Umbilical cord (tissue), 2 donors: ENCODE measurements around the gene LTBP2. TPM values are rescaled to one million over a fixed set of nuclear protein-coding genes. Genes with fewer than 3 reads are reported as not detected.

Experiments used
- DNase-seq: peaks from one replicate; pipeline ENCODE4 v3.0.0-alpha.2; 2015; ENCODE audit warnings: low spot score
- total RNA-seq: library from RNA; depleted of rRNA; stranded (reverse); fragments of >200 nt; gene quantifications from one replicate; pipeline ENCODE4 v1.2.3, GENCODE V29; 2014; ENCODE audit warnings: low replicate concordance; ENCODE audit not compliant: insufficient read depth

Gene LTBP2
- total RNA-seq, 1 donor from 2014 or later, result 103 TPM

DNA sequence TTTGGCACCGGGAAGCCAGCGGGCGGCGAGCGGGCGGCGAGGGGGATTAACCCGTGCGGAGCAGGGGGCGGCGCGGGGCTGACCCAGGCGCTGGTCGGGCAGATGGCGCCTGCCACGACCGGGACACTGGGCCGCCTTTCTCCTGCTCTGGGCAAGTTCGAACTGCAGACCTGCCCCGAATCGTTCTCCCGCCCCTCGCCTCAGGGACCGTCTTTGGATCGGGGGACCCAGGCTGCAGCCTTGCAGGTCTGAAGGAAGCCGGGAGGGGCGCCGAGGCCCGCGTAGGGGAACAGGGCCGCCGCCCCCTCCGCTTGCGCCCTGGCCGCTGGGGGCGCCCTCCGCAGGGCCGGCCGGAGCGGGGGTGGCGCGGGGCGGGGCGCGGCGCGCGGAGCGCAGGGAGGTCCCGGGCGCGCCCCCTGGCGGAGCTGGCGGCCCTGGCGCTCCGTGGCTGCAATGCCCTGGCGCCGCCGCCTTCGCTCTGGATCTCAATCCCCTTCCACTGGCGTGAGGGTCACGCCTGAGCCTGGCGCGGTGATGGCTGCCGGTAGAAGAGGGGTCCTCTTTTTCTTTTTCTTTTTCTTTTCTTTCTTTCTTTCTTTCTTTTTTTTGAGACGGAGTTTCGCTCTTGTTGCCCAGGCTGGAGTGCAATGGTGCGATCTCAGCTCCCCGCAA, 449 bp upstream of the LTBP2 start:
- DNase-seq, result peak; percentile 70

DNA sequence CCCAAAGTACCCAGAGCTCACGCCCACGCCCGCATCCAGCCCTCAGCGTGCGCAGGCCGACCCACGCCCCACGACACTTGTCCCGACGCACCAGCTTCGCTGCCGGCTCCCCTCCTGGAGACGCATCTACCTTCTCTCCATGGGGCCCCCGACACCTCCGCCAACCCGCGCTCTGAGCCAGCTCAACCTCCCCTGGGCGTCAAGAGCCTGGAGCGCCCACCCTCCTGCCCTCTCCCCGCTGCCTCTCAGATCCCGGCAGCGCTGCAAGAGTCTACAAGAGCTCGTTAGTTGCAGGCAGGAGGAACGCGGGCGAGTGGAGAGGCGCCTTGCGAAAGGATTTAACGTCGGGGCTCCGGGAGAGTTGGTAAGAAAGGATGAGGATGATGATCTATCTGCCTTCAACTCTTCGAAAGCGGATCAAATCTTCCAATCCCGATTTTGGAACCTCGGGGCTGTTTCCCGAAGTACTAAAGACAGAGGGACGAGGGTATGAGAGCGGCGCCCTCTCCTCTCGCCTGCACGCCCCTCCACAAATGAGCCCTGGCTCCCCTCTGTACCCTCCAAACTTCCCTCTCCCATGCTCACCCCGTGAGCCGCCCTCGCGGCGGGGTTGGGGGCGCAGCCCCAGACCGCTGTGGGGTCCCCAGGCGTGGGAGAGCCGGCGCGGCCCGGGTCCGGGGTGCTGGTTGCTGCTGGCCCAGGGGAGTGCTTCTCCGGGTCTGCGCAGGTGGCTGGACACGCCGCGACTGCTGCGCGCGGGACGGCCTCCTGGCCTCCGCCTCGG, 979 bp downstream of the LTBP2 start:
- peak; percentile 20 for DNase-seq

- no peak for DNase-seq
These were observed 1.7 kb downstream of the LTBP2 start for GRCh38 chr14:74610199-74610865.

GRCh38 chr14:74609721-74610120, 2.3 kb downstream of the LTBP2 start:
- no peak for DNase-seq

- peak; percentile 83 for DNase-seq
These were observed 3.0 kb downstream of the LTBP2 start for GRCh38 chr14:74608959-74609611.

DNA sequence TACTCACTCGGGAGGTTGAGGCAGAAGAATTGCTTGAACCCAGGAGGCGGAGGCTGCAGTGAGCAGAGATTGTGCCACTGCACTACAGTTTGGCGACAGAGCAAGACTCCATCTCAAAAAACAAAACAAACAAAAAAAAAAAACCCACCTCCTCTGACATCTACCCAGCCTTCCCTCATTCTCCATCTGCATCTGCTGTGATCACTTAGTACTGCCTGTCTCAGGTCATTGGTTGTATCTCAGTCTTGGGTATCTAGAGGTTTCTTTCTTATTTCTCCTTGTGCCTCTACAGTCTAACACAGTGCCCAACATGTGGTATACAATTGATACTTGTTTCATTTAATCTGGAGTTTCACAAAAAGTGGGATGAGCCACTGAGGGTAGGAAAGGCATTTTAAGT, 5.3 kb downstream of the LTBP2 start:
- no peak for DNase-seq

GRCh38 chr14:74605531-74606223, 6.4 kb downstream of the LTBP2 start:
- DNase-seq, result no peak

- no peak for DNase-seq
These were observed 7.1 kb downstream of the LTBP2 start for GRCh38 chr14:74604911-74605310.

DNA sequence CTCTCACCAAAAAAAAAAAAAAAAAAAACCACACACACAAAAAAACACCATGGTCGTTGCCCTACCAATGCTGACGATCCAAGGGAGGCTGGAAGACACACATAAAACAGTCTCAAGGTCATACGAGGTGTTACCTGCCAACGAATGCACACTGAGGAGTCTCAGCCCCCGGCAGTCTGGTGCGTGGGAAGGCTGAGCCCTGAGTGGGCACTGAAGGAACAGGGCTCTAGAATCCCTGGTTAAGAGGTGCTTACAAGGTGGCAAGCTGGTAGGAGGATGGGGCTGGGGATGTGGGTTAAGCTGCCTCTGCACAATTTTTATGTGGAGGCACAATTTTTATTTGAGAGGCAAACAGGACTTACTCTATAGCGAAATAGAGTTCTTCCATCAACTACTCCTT, 7.9 kb downstream of the LTBP2 start:
- no peak for DNase-seq

GRCh38 chr14:74601982-74602381, 10.1 kb downstream of the LTBP2 start:
- no peak for DNase-seq

DNA sequence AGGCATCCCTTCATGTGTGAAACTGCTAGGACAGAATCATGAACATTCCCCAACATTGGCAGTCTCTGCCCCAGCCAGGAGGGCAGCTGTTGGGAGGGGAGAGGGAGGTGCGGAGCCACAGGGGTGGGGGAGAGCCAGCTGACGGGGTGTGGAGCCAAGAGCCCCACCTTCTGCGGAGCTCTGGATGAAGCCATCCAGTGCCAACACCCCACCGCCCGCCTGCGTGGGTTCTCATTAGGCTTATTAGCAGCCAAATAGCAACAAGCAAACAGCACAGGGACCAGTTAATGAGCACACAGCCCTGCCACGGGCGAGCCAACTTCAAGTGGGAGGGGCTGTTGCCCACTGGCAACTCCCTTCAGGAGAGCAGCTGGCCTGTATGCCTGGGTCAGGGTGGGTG, 12.1 kb downstream of the LTBP2 start:
- no peak for DNase-seq

GRCh38 chr14:74599321-74599761, 12.7 kb downstream of the LTBP2 start:
- DNase-seq, result peak; percentile 91

GRCh38 chr14:74596741-74597450, 15.1 kb downstream of the LTBP2 start:
- peak; percentile 80 for DNase-seq

- DNase-seq, result peak; percentile 81
These were observed 16.9 kb downstream of the LTBP2 start for GRCh38 chr14:74595006-74595735.

DNA sequence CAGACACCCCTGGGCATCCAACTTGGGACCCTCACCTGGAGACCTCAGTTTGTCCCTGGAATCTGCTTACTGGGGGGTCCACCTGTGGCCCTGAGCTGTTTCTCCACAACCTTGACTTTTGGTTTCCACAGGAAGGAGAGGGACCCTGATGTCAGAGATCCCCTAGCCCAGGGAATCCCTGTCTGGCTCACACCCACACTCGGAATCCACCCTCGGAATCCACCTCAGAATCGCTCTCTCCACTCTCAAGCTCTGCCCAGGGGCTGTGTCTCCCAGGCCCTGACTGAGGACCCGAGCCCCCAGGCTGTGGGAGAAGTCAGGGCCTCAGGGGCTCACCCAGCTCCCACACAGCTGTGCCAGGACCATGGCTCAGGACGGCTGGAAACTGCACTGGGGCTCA, 17.4 kb downstream of the LTBP2 start:
- DNase-seq, result no peak

DNA sequence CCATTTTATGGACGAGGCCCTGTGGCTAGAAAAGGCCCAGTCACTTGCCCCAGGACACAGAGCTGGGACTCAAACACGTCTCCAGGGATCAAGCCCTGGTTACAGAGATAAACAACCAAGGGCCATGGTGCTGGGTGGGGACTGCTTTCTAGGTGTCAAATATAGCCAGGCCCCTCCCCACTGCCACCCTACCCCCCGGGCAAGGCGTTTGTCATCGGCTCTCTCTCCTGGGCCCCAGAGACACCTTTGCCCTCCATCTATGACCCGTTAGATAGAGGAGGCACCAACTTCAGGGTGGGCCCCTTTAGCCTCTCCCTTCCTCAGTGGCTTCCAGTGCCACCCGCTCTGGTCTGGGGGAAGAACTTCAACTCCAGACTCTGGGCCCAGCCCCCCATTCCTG, 18.0 kb downstream of the LTBP2 start:
- DNase-seq, result no peak

DNA sequence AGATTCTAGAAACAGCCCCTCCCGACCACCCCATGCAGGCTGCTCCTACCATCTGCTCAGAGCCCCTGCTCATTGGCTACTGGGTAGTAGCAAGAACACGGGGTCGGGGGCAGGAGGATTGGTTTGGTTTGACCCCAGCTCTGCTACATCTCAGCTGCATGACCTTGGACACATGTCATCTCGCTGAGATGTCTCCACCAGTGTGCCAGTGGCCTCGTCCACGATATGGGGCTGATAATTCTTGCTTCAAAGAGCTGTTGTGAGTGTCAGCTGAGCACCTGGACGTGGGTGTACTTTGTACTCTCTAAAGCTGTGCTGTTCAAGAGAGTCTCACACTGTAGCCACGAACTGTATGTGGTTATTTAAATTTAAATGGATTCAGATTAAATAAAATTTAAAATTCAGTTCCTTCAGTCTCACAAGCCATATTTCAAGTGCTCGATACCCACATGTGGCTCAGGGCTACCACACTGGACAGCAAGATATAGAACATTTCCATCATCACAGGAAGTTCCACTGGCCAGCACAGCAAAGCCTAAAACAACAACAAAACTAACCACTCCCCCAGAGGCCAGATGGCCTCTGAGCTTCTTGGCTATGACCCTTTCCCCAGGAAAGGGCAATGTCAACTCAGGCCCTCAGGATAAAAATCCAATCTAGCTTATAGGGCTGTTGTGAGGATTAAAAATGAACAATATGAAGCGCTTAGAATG, 18.6 kb downstream of the LTBP2 start:
- DNase-seq, result no peak

DNA sequence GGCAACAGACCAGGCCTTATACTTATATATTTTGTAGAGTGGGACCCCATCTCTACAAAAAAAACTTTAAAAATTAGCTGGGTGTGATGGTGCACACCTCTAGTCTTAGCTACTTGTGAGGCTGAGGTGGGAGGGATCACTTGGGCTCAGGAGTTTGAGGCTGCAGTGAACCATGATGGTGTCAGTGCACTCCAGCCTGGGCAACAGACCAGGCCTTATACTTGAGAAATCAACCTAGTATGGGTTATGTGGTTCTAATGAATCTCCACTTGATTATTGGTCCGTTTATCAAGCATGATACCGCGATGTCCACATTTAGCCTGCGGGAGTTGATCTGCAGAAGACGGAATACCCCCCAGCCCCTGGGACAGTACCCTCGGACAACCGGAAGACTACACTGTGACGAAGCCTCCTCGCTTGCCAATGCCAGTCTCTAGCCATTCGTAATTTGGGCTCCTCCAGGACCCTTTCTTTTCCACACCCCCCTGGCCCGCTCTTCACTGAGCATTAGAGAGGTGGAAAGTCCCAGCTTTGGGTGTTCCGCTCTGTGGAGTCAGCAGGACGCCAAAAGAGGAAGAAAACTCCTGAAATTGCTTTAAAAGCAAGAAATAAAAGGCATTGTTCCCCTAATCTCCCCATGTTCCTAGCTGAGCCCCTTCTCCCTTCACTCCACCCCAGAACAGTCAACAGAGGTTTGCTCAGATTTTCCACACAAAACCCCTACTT, 19.4 kb downstream of the LTBP2 start:
- no peak for DNase-seq

DNA sequence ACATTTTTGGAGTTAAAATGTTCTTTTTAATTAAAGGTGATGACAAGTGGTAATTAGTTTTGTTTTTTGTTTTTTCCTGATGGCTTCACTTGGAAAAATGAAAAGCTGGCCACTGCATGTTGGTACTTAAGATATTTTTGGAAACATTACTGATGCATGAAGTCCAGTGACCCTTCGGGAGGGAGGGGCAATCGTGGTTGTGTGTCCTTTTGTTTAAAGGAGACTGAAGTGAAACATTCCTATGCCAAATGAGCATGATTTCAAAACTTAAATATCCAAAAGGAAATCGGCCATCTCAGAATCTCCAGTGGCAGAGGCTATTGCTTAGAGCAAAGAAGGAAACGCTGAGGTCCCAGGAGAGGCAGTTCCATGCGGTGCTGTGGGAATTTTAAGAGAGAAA, 20.1 kb downstream of the LTBP2 start:
- no peak for DNase-seq
